DND-41 (cell line): Measurements from ENCODE around the gene JPH3.

Source experiments
- ATAC-seq: fragments of 200-7000 bp; cut with Tn5 transposase; 3 replicates; pipeline ENCODE4 v1.9.1; 2021; ENCODE audit warnings: low read depth; ENCODE audit not compliant: insufficient read depth
- DNase-seq: peaks from one replicate; pipeline ENCODE4 v3.0.0-alpha.2; 2020
- H2AFZ ChIP-seq: 2 replicates; pipeline ENCODE4 v1.6.0; 2012; ENCODE audit warnings: low read depth, low read length
- H3K27ac ChIP-seq: 2 replicates; pipeline ENCODE4 v1.5.1; 2012; ENCODE audit warnings: low read length, inconsistent platforms
- H3K27me3 ChIP-seq: fragments of 200-600 bp; sonication (generic); 2 replicates; pipeline ENCODE4 v1.6.0; 2012; ENCODE audit warnings: low read length, mild to moderate bottlenecking, inconsistent platforms; ENCODE audit not compliant: insufficient read depth, poor library complexity
- H3K36me3 ChIP-seq: 2 replicates; pipeline ENCODE4 v1.5.1; 2012; ENCODE audit warnings: low read length, inconsistent platforms; ENCODE audit not compliant: insufficient read depth
- H3K4me1 ChIP-seq: 2 replicates; pipeline ENCODE4 v1.5.1; 2012; ENCODE audit warnings: mild to moderate bottlenecking, low read length; ENCODE audit not compliant: insufficient read depth
- H3K4me2 ChIP-seq: 2 replicates; pipeline ENCODE4 v1.6.0; 2012; ENCODE audit warnings: mild to moderate bottlenecking, moderate library complexity, low read length, inconsistent platforms; ENCODE audit not compliant: insufficient read depth
- H3K4me3 ChIP-seq, 2 experiments: fragments of 200-600 bp in 1 of 2; shearing (Covaris generic) in 1 of 2; 2 replicates each; pipeline ENCODE4 v1.5.1; 2012 to 2016; ENCODE audit warnings: inconsistent platforms in 2 of 2, low read length in 2 of 2, mild to moderate bottlenecking in 2 of 2, low read depth in 1 of 2, moderate library complexity in 1 of 2
- H3K79me2 ChIP-seq: 2 replicates; pipeline ENCODE4 v1.6.0; 2012; ENCODE audit warnings: low read length, inconsistent platforms; ENCODE audit not compliant: insufficient read depth
- H3K9ac ChIP-seq: 2 replicates; pipeline ENCODE4 v1.6.0; 2012; ENCODE audit warnings: low read depth, mild to moderate bottlenecking, inconsistent platforms, low read length, moderate library complexity
- H3K9me3 ChIP-seq: 2 replicates; pipeline ENCODE4 v1.5.1; 2012; ENCODE audit warnings: low read length, moderate library complexity, mild to moderate bottlenecking, inconsistent platforms; ENCODE audit not compliant: insufficient read depth, severe bottlenecking
- H4K20me1 ChIP-seq: 2 replicates; pipeline ENCODE4 v1.6.0; 2012; ENCODE audit warnings: low read length; ENCODE audit not compliant: insufficient read depth
- EZH2 ChIP-seq: IDR thresholded peaks from 3 replicates; pipeline ENCODE4 v1.6.1; 2012; ENCODE audit warnings: borderline replicate concordance, low read depth, mild to moderate bottlenecking, moderate library complexity, low read length, inconsistent platforms; ENCODE audit not compliant: severe bottlenecking
- TF ChIP-seq, protein P1 (sequence below): IDR thresholded peaks from 2 replicates; pipeline ENCODE4 v1.5.1; 2012; ENCODE audit warnings: borderline replicate concordance, low read length, moderate library complexity, mild to moderate bottlenecking; ENCODE audit not compliant: poor library complexity, severe bottlenecking; ENCODE audit errors: extremely low read depth

JPH3 gene

DNA sequence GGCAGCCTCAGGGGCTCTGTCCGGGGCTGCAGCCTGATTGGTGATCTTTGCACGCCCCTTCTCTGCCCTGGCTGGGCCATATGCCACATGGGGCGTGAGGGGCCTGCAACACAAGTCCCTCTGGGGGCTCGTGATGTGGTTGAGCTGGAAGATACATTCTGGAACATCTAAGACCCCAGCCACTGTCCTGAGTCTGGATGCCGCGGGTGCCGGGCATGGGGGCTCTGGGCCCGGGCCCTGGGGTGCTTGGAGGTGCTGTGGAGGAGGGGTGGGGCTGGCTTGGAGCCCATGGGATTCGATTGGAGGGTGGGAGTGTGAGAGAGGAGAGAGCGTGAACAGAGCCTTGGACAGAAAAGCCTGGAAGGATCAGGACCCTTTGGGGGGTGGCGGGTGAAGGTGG is 39.4 kb downstream of the JPH3 start:
- Histone ChIP-seq H4K20me1 (no peaks in the 10 kb centered on the region), H3K79me2 (no peaks in the 10 kb centered on the region), H3K9me3 (no peaks in the 10 kb centered on the region), H3K4me1 (no peaks in the 10 kb centered on the region), H3K9ac (no peak overlapping the region), H3K27me3 (peaks cover 3% of the 10 kb centered on the region), H3K4me3 (no peak overlapping the region), H2AFZ (no peak overlapping the region), H3K27ac (no peak overlapping the region), H3K36me3 (no peaks in the 10 kb centered on the region), H3K4me2 (no peak overlapping the region)
- TF ChIP-seq EZH2: no peak
- TF ChIP-seq, protein P1, sequence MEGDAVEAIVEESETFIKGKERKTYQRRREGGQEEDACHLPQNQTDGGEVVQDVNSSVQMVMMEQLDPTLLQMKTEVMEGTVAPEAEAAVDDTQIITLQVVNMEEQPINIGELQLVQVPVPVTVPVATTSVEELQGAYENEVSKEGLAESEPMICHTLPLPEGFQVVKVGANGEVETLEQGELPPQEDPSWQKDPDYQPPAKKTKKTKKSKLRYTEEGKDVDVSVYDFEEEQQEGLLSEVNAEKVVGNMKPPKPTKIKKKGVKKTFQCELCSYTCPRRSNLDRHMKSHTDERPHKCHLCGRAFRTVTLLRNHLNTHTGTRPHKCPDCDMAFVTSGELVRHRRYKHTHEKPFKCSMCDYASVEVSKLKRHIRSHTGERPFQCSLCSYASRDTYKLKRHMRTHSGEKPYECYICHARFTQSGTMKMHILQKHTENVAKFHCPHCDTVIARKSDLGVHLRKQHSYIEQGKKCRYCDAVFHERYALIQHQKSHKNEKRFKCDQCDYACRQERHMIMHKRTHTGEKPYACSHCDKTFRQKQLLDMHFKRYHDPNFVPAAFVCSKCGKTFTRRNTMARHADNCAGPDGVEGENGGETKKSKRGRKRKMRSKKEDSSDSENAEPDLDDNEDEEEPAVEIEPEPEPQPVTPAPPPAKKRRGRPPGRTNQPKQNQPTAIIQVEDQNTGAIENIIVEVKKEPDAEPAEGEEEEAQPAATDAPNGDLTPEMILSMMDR: no peak
- ATAC-seq (no peak), DNase-seq (no peak)

DNA sequence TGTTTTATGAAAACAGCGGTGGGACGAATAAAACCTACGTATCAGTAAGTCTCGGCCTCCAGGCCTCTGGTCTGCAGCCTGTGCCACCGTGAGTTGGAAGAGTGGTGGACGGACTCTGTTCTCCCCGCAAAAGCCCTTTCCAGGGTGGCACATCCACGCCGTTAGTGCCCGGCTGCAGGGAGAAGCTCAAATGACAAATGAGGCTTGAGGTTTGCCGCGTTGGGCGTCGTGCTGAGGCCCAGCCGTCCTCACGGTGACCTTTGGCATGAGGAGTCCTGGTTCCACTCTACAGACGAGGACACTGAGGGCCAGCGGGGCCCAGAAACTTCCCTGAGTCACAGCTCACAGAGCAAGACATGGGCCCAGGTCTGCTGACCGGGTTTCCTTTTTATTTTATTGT is 40.2 kb downstream of the JPH3 start:
- H3K4me3 ChIP-seq: no peak overlapping the region
- H3K9ac ChIP-seq: no peak overlapping the region
- H3K79me2 ChIP-seq: no peaks in the 10 kb centered on the region
- H3K4me2 ChIP-seq: no peak overlapping the region
- no peak overlapping the region for H2AFZ ChIP-seq
- H3K27me3 ChIP-seq: no peaks in the 10 kb centered on the region
- H3K27ac ChIP-seq: no peak overlapping the region
- no peaks in the 10 kb centered on the region for H4K20me1 ChIP-seq
- DNase-seq (no peak), ATAC-seq (no peak)
- H3K4me1 ChIP-seq: no peaks in the 10 kb centered on the region
- H3K9me3 ChIP-seq: no peaks in the 10 kb centered on the region
- no peak for TF ChIP-seq EZH2
- TF ChIP-seq, protein P1: no peak
- H3K36me3 ChIP-seq: no peaks in the 10 kb centered on the region

DNA sequence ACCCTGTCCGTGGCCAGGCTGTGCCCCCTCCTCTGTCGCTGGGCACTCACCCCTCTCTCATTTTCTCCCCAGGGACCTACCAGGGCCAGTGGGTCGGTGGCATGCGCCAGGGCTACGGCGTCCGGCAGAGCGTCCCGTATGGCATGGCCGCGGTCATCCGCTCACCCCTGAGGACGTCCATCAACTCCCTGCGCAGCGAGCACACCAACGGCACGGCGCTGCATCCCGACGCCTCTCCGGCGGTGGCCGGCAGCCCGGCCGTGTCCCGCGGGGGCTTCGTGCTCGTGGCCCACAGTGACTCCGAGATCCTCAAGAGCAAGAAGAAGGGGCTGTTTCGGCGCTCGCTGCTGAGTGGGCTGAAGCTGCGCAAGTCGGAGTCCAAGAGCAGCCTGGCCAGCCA is 41.9 kb downstream of the JPH3 start:
- ATAC-seq: no peak
- H3K27me3 ChIP-seq: peaks cover 5% of the 10 kb centered on the region
- TF ChIP-seq, protein P1: no peak
- no peak for TF ChIP-seq EZH2

DNA sequence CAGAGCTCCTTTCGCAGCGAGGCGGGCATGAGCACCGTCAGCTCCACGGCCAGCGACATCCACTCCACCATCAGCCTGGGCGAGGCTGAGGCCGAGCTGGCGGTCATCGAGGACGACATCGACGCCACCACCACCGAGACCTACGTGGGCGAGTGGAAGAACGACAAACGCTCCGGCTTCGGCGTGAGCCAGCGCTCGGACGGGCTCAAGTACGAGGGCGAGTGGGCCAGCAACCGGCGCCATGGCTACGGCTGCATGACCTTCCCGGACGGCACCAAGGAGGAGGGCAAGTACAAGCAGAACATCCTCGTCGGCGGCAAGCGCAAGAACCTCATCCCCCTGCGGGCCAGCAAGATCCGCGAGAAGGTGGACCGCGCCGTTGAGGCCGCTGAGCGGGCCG is 42.3 kb downstream of the JPH3 start:
- Histone ChIP-seq H4K20me1 (peaks cover 3% of the 10 kb centered on the region; the same call in 1 of the 2 replicates), H3K27me3 (peaks cover 7% of the 10 kb centered on the region), H3K4me2 (no peak overlapping the region), H3K4me1 (no peaks in the 10 kb centered on the region), H3K4me3 (no peak overlapping the region), H3K9me3 (no peaks in the 10 kb centered on the region), H2AFZ (no peak overlapping the region), H3K36me3 (no peaks in the 10 kb centered on the region), H3K79me2 (no peaks in the 10 kb centered on the region), H3K9ac (no peak overlapping the region), H3K27ac (no peak overlapping the region)
- DNase-seq (no peak), ATAC-seq (no peak)
- TF ChIP-seq, protein P1: no peak
- TF ChIP-seq EZH2: no peak

More for the DNA sequence above, 41.9 kb downstream of the JPH3 start:
- H3K4me1 ChIP-seq: no peaks in the 10 kb centered on the region
- H3K9me3 ChIP-seq: no peaks in the 10 kb centered on the region
- no peak overlapping the region for H3K27ac ChIP-seq
- no peak overlapping the region for H3K9ac ChIP-seq
- no peak overlapping the region for H3K4me3 ChIP-seq
- peaks cover 3% of the 10 kb centered on the region; the same call in 1 of the 2 replicates for H4K20me1 ChIP-seq
- H3K4me2 ChIP-seq: no peak overlapping the region
- no peaks in the 10 kb centered on the region for H3K79me2 ChIP-seq
- no peaks in the 10 kb centered on the region for H3K36me3 ChIP-seq
- DNase-seq: no peak
- no peak overlapping the region for H2AFZ ChIP-seq
